Measurements from ENCODE around the gene MYO1D.

- TF ChIP-seq POLR2A (IDR thresholded peaks at IDR 0.05) (no peak), CTCF (IDR thresholded peaks at IDR 0.05) (no peak), EP300 (IDR thresholded peaks at IDR 0.05) (no peak)
Observed at GRCh38 chr17:32514606-32515005, 362.3 kb downstream of the MYO1D start.
